Endothelial cell of umbilical vein (primary cell): ENCODE data around the gene COA5. TPM values are rescaled to one million over a fixed set of nuclear protein-coding genes. Genes with fewer than 3 reads are reported as not detected.

ENCODE experiments used
- BruUV-seq: library from RNA; stranded (reverse); fragments of 400-500 nt; replicated peaks from 2 replicates; lab custom pipeline; 2021; lab: Mats Ljungman, UMichigan
- CTCF ChIA-PET: fragments of 300-600, 350-600 bp; sonication (Branson Sonifier 250); formaldehyde crosslinking; loops from one replicate; lab custom pipeline; 2021; ENCODE audit warnings: antibody characterized with exemption, inconsistent platforms; lab: Charles Lee
- POLR2A ChIA-PET: fragments of 300-600, 350-600 bp; sonication (Branson Sonifier 250); formaldehyde crosslinking; loops from one replicate; lab custom pipeline; 2021; ENCODE audit warnings: antibody characterized with exemption, inconsistent platforms; lab: Charles Lee
- DNase-seq: peaks from one replicate; pipeline ENCODE4 v3.0.0-alpha.2; 2011; ENCODE audit warnings: low read depth, low spot score
- FAIRE-seq: peaks from 2 replicates; lab custom pipeline; 2011; peaks lifted over from hg19 to GRCh38; lab: Jason Lieb, UNC
- H2AFZ ChIP-seq: 2 replicates; pipeline ENCODE4 v1.6.0; 2012; ENCODE audit warnings: low read depth, low read length, control low read depth, inconsistent platforms
- H3K27ac ChIP-seq: 2 replicates; pipeline ENCODE4 v1.5.1; 2011; ENCODE audit warnings: low read depth, mild to moderate bottlenecking, control low read depth, low read length, moderate library complexity; ENCODE audit not compliant: insufficient read depth
- H3K27me3 ChIP-seq, 2 experiments: 2 replicates each; pipeline versions ENCODE4 v1.6.0 to v1.6.1; 2011; ENCODE audit warnings: low read length in 2 of 2, mixed read lengths in 1 of 2; ENCODE audit not compliant: control insufficient read depth in 2 of 2, insufficient read depth in 2 of 2
- H3K36me3 ChIP-seq, 2 experiments: 2 replicates in 1 of 2; 3 replicates in 1 of 2; pipeline ENCODE4 v1.5.1; 2011; ENCODE audit warnings: low read length in 2 of 2, mild to moderate bottlenecking in 1 of 2, moderate library complexity in 1 of 2; ENCODE audit not compliant: control insufficient read depth in 2 of 2, insufficient read depth in 2 of 2; ENCODE audit errors: extremely low read depth in 1 of 2
- H3K4me1 ChIP-seq: 3 replicates; pipeline ENCODE4 v1.5.1; 2011; ENCODE audit warnings: mild to moderate bottlenecking, low read length; ENCODE audit not compliant: control insufficient read depth, insufficient read depth; ENCODE audit errors: extremely low read depth
- H3K4me2 ChIP-seq: 2 replicates; pipeline ENCODE4 v1.6.1; 2011; ENCODE audit warnings: low read length, control low read depth, mixed read lengths; ENCODE audit not compliant: insufficient read depth
- H3K4me3 ChIP-seq, 3 experiments: fragments of 200-600 bp in 1 of 3; sonication (generic), shearing (Covaris generic) in 1 of 3; replicated peaks in 1 of 3; 2 replicates each; pipeline ENCODE4 v1.5.1; 2011 to 2016; ENCODE audit warnings: control low read depth in 3 of 3, low read length in 3 of 3, mild to moderate bottlenecking in 2 of 3, inconsistent platforms in 1 of 3, low read depth in 1 of 3, moderate library complexity in 1 of 3; ENCODE audit not compliant: insufficient read depth in 1 of 3
- H3K79me2 ChIP-seq: 2 replicates; pipeline ENCODE4 v1.6.0; 2012; ENCODE audit warnings: low read length, inconsistent platforms; ENCODE audit not compliant: control insufficient read depth, insufficient read depth
- H3K9ac ChIP-seq: replicated peaks from 2 replicates; pipeline ENCODE3; 2011; ENCODE audit warnings: low read length, control low read depth; ENCODE audit not compliant: insufficient read depth; ENCODE audit errors: extremely low read depth
- H3K9me1 ChIP-seq: replicated peaks from 3 replicates; pipeline ENCODE4 v1.6.0; 2011; ENCODE audit warnings: mild to moderate bottlenecking, low read length; ENCODE audit not compliant: control insufficient read depth, insufficient read depth; ENCODE audit errors: extremely low read depth
- H3K9me3 ChIP-seq: replicated peaks from 2 replicates; pipeline ENCODE4 v1.5.1; 2012; ENCODE audit warnings: low read length, inconsistent platforms; ENCODE audit not compliant: control insufficient read depth, insufficient read depth
- H4K20me1 ChIP-seq: replicated peaks from 2 replicates; pipeline ENCODE3; 2011; ENCODE audit warnings: mild to moderate bottlenecking, low read length; ENCODE audit not compliant: control insufficient read depth, insufficient read depth; ENCODE audit errors: extremely low read depth
- CTCF ChIP-seq, 2 donors: IDR thresholded peaks; 1 replicate in 1 of 2; 2 replicates in 1 of 2; pipeline ENCODE4 v1.5.1; 2011; ENCODE audit warnings: low read length in 2 of 2, mild to moderate bottlenecking in 2 of 2, moderate library complexity in 2 of 2, control low read depth in 1 of 2, inconsistent platforms in 1 of 2, low read depth in 1 of 2; ENCODE audit not compliant: insufficient read depth in 1 of 2; ENCODE audit errors: extremely low read depth in 1 of 2
- EZH2 ChIP-seq: IDR thresholded peaks from 2 replicates; pipeline ENCODE4 v1.6.1; 2012; ENCODE audit warnings: borderline replicate concordance, low read depth, mild to moderate bottlenecking, moderate library complexity, low read length, inconsistent platforms; ENCODE audit not compliant: severe bottlenecking
- FOS ChIP-seq: IDR thresholded peaks from 2 replicates; pipeline ENCODE4 v1.6.1; 2011; ENCODE audit warnings: mild to moderate bottlenecking, low read length, moderate library complexity, borderline replicate concordance; ENCODE audit not compliant: insufficient read depth
- GATA2 ChIP-seq: IDR thresholded peaks from 2 replicates; pipeline ENCODE4 v1.7.0; 2011; ENCODE audit warnings: low read depth, mild to moderate bottlenecking, moderate library complexity, mixed read lengths, low read length; ENCODE audit not compliant: insufficient read length, insufficient read depth
- JUN ChIP-seq: IDR thresholded peaks from 2 replicates; pipeline ENCODE4 v1.6.1; 2011; ENCODE audit warnings: borderline replicate concordance, low read depth; ENCODE audit not compliant: insufficient read length, insufficient read depth
- MYC ChIP-seq: IDR thresholded peaks from one replicate; pipeline ENCODE4 v1.6.1; 2011; ENCODE audit warnings: mild to moderate bottlenecking, low read depth, low read length
- POLR2A ChIP-seq: IDR thresholded peaks from 2 replicates; pipeline ENCODE4 v1.6.1; 2012; ENCODE audit warnings: low read depth, mild to moderate bottlenecking, control low read depth, low read length
- POLR2AphosphoS5 ChIP-seq: IDR thresholded peaks from 2 replicates; pipeline ENCODE4 v1.6.1; 2012; ENCODE audit warnings: low read depth, mild to moderate bottlenecking, control low read depth, low read length, moderate library complexity; ENCODE audit not compliant: insufficient read depth
- dilution Hi-C: fragments of 300-500 bp; cut with MboI; formaldehyde crosslinking; loops from one replicate; pipeline ENCODE4 v1.15.0; 2019; ENCODE audit warnings: low sequenced_read_pairs; ENCODE audit not compliant: extremely low pct_ligation_motif_present
- intact Hi-C: fragments of 100-400 bp; cut with micrococcal nuclease; formaldehyde crosslinking; loops from one replicate; pipeline ENCODE4 v1.10.0; 2022
- polyA plus RNA-seq, 4 experiments: library from polyadenylated mRNA; depleted of rRNA in 3 of 4; stranded (reverse) in 3 of 4; unstranded in 1 of 4; fragments of >200 nt; gene quantifications; 2 replicates each; pipeline versions ENCODE4 v1.2.1 to v1.2.3, GENCODE V29; 2011 to 2012; ENCODE audit warnings: missing spikeins in 1 of 4
- total RNA-seq: library from RNA; stranded (reverse); gene quantifications from 2 replicates; pipeline ENCODE4 v1.2.3, GENCODE V29; 2021
- TF ChIP-seq, protein P1 (sequence below): IDR thresholded peaks from 2 replicates; pipeline ENCODE4 v1.6.1; 2011; ENCODE audit not compliant: insufficient read depth, insufficient read length

The COA5 gene
- total and polyA plus RNA-seq, 2 donors (not counting 3 experiments of a cell fraction or from before 2014, with no cell fraction given) = 16.5 to 17.7 TPM

GRCh38 chr2:98572211-98572610 lies 36.1 kb downstream of the COA5 start:
- TF ChIP-seq EZH2 = no peak
- no peak for TF ChIP-seq POLR2A
- TF ChIP-seq FOS = no peak
- TF ChIP-seq, protein P1, sequence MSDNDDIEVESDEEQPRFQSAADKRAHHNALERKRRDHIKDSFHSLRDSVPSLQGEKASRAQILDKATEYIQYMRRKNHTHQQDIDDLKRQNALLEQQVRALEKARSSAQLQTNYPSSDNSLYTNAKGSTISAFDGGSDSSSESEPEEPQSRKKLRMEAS = no peak
- TF ChIP-seq MYC = no peak
- no peak for TF ChIP-seq JUN
- no peak for TF ChIP-seq CTCF (IDR thresholded peaks at IDR 0.05; ENCODE audit: extremely low read depth in 1 of 2, insufficient read depth in 1 of 2, low read depth in 1 of 2, low read length in 2 of 2)
- TF ChIP-seq GATA2 = no peak
- TF ChIP-seq POLR2AphosphoS5 = no peak
- dilution Hi-C loops (no loop called here), intact Hi-C loops (no loop called here)
- no peak for DNase-seq
- FAIRE-seq = no peak
- H2AFZ ChIP-seq = no peak overlapping the region
- ChIA-PET CTCF (no interaction called here), POLR2A (no interaction called here)
- H3K27ac ChIP-seq = no peak overlapping the region
- H3K4me2 ChIP-seq = no peak overlapping the region
- H3K27me3 ChIP-seq = no peaks in the 10 kb centered on the region
- H3K9ac ChIP-seq = no peak overlapping the region
- no peaks in the 10 kb centered on the region for H3K4me1 ChIP-seq
- no peaks in the 10 kb centered on the region for H3K9me3 ChIP-seq
- no TSS peak for BruUV-seq
- H3K36me3 ChIP-seq = peaks cover 4 to 27% of the 10 kb centered on the region in 2 experiments
- H4K20me1 ChIP-seq = no peaks in the 10 kb centered on the region
- no peaks in the 10 kb centered on the region for H3K9me1 ChIP-seq
- no peaks in the 10 kb centered on the region for H3K79me2 ChIP-seq
- H3K4me3 ChIP-seq = no peak overlapping the region
